Lower lobe of right lung (tissue), 2 donors: ENCODE results near the gene GSE1. TPM values are rescaled to one million over a fixed set of nuclear protein-coding genes. Genes with fewer than 3 reads are reported as not detected.

ENCODE experiments used
- ATAC-seq, 2 donors: fragments of 200-7000 bp; cut with Tn5 transposase; one replicate each; pipeline ENCODE4 v1.9.1; 2020 to 2022; ENCODE audit warnings: mild to moderate bottlenecking in 2 of 2, moderate library complexity in 2 of 2
- DNase-seq: peaks from one replicate; pipeline ENCODE4 v3.0.0-alpha.2; 2020
- H3K27ac ChIP-seq: fragments of 200-600 bp; one replicate; pipeline ENCODE4 v1.8.0; 2022
- H3K27me3 ChIP-seq: fragments of 200-600 bp; one replicate; pipeline ENCODE4 v1.8.0; 2022; ENCODE audit warnings: low read depth
- H3K36me3 ChIP-seq: fragments of 200-600 bp; one replicate; pipeline ENCODE4 v1.8.0; 2022; ENCODE audit warnings: mild to moderate bottlenecking
- H3K4me1 ChIP-seq: fragments of 200-600 bp; one replicate; pipeline ENCODE4 v1.8.0; 2022
- H3K4me3 ChIP-seq: fragments of 200-600 bp; one replicate; pipeline ENCODE4 v1.8.0; 2022; ENCODE audit warnings: mild to moderate bottlenecking
- H3K9me3 ChIP-seq: fragments of 200-600 bp; one replicate; pipeline ENCODE4 v1.8.0; 2022
- CTCF ChIP-seq: fragments of 200-600 bp; IDR thresholded peaks from one replicate; pipeline ENCODE4 v1.8.0; 2022; ENCODE audit warnings: antibody characterized with exemption, mild to moderate bottlenecking
- intact Hi-C: fragments of 100-400 bp; cut with DNase I; formaldehyde crosslinking; loops from one replicate; pipeline ENCODE4 v1.11.0; 2022
- total RNA-seq: library from RNA; stranded (reverse); fragmentation: NEBNext Ultra II Directional; extraction: Animal tissue kit (Norgen Biotek cat#: 25700); gene quantifications from one replicate; pipeline ENCODE4 v1.2.1, GENCODE V29; 2021
- donor health status: DM: no; HTN: yes; CAD: no; lungs with severe emphysema.

The GSE1 gene
- total RNA-seq, 1 donor from 2014 or later = 85.2 TPM

- TF ChIP-seq CTCF = no peak
- H3K36me3 ChIP-seq = peaks cover 63% of the 10 kb centered on the region
- DNase-seq = no peak
- H3K4me1 ChIP-seq = peaks cover 26% of the 10 kb centered on the region
- H3K9me3 ChIP-seq = no peaks in the 10 kb centered on the region
- H3K4me3 ChIP-seq = no peak overlapping the region
- no peaks in the 10 kb centered on the region for H3K27me3 ChIP-seq
- ATAC-seq = peak in 1 of 2 donors; percentile 2
- H3K27ac ChIP-seq = peak overlapping the region; percentile 6
- intact Hi-C loops = no loop called here
These were observed 37.9 kb downstream of the GSE1 start for GRCh38 chr16:85650844-85651628.

- DNase-seq (no peak), ATAC-seq (peak; percentile 3 to 24)
- peaks cover 71% of the 10 kb centered on the region for H3K36me3 ChIP-seq
- no peak overlapping the region for H3K4me3 ChIP-seq
- no peaks in the 10 kb centered on the region for H3K9me3 ChIP-seq
- no peak for TF ChIP-seq CTCF
- H3K27ac ChIP-seq = peak overlapping the region; percentile 6
- intact Hi-C loops = no loop called here
- peaks cover 26% of the 10 kb centered on the region for H3K4me1 ChIP-seq
- no peaks in the 10 kb centered on the region for H3K27me3 ChIP-seq
These were observed 38.7 kb downstream of the GSE1 start for GRCh38 chr16:85651629-85652430.

- H3K4me3 ChIP-seq = no peak overlapping the region
- ATAC-seq = peak; percentile 39 to 53
- no peaks in the 10 kb centered on the region for H3K9me3 ChIP-seq
- H3K4me1 ChIP-seq = peaks cover 26% of the 10 kb centered on the region
- TF ChIP-seq CTCF = no peak
- intact Hi-C loops = no loop called here
- H3K36me3 ChIP-seq = peaks cover 78% of the 10 kb centered on the region
- H3K27ac ChIP-seq = no peak overlapping the region
- H3K27me3 ChIP-seq = no peaks in the 10 kb centered on the region
- DNase-seq = peak; percentile 74
These were observed 39.5 kb downstream of the GSE1 start for GRCh38 chr16:85652431-85653221.

DNA sequence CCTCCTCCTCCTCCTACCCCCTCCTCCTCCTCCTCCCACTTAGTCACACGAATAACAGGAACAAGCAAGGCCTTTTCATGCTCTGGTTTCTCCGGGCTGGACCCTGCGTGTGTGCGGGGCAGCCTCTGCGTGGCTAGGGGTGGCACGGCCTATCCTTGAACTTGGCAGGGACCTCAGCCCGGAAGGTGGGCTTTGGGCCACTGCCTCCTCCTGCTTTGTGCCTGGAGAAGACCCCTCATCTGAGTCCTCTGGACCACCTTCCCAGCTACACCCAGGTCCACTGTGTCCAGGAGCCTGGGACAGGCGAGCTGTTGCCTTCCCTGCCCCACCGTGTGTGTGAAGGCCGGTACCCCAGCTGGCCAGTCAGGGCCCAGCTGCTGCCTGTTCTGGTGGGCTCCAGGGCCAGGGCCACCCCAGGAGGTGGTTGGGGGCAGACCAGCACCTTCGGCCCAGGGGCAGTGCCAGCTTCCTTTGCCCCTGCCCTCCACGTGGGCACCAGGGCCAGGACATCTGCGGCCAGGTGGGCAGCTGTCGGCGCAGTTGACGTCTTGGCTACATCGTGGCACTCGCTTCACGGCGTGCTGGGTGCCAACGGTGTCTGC lies 40.3 kb downstream of the GSE1 start:
- intact Hi-C loops = no loop called here
- no peak for ATAC-seq
- H3K27ac ChIP-seq = peak overlapping the region; percentile 64
- H3K4me3 ChIP-seq = no peak overlapping the region
- no peaks in the 10 kb centered on the region for H3K9me3 ChIP-seq
- peaks cover 80% of the 10 kb centered on the region for H3K36me3 ChIP-seq
- no peak for DNase-seq
- no peak for TF ChIP-seq CTCF
- H3K4me1 ChIP-seq = peaks cover 26% of the 10 kb centered on the region
- no peaks in the 10 kb centered on the region for H3K27me3 ChIP-seq
